PFSK-1 (cell line): Measurements from ENCODE around the gene TANGO6.

ENCODE experiments used
- TAF1 ChIP-seq: IDR thresholded peaks from 2 replicates; pipeline ENCODE4 v1.6.1; 2012; ENCODE audit warnings: low read length, control low read depth, borderline replicate concordance; ENCODE audit not compliant: insufficient read depth
- TF ChIP-seq, protein P1 (sequence below), 2 experiments: IDR thresholded peaks; 2 replicates each; pipeline versions ENCODE4 v1.6.1 to v1.8.0; 2011 to 2012; ENCODE audit warnings: low read depth in 2 of 2, low read length in 2 of 2, control low read depth in 1 of 2, inconsistent platforms in 1 of 2, mild to moderate bottlenecking in 1 of 2, moderate library complexity in 1 of 2; ENCODE audit not compliant: insufficient read depth in 1 of 2

DNA sequence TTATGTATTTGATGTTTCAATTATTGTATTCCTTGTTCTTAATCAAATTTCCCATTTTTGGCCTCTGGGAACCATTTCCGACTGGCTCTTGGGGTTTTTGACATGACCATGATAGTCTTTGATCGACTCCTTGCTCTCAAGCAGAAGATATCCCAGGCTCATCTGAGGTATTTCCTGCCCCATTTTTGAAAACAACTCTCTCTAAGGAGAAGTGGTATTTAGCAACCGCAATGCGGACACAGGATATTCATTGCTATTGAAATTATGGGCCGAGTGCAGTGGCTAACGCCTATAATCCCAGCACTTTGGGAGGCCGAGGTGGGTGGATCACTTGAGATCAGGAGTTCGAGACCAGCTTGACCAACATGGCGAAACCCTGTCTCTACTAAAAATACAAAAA lies 5.5 kb downstream of the TANGO6 start:
- no peak for TF ChIP-seq TAF1
- TF ChIP-seq, protein P1, sequence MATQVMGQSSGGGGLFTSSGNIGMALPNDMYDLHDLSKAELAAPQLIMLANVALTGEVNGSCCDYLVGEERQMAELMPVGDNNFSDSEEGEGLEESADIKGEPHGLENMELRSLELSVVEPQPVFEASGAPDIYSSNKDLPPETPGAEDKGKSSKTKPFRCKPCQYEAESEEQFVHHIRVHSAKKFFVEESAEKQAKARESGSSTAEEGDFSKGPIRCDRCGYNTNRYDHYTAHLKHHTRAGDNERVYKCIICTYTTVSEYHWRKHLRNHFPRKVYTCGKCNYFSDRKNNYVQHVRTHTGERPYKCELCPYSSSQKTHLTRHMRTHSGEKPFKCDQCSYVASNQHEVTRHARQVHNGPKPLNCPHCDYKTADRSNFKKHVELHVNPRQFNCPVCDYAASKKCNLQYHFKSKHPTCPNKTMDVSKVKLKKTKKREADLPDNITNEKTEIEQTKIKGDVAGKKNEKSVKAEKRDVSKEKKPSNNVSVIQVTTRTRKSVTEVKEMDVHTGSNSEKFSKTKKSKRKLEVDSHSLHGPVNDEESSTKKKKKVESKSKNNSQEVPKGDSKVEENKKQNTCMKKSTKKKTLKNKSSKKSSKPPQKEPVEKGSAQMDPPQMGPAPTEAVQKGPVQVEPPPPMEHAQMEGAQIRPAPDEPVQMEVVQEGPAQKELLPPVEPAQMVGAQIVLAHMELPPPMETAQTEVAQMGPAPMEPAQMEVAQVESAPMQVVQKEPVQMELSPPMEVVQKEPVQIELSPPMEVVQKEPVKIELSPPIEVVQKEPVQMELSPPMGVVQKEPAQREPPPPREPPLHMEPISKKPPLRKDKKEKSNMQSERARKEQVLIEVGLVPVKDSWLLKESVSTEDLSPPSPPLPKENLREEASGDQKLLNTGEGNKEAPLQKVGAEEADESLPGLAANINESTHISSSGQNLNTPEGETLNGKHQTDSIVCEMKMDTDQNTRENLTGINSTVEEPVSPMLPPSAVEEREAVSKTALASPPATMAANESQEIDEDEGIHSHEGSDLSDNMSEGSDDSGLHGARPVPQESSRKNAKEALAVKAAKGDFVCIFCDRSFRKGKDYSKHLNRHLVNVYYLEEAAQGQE (IDR thresholded peaks at IDR 0.05; ENCODE audit: insufficient read depth in 1 of 2, low read depth in 2 of 2, low read length in 2 of 2) = no peak
